Measurements from ENCODE around the gene IRS1.
"Not testable (repeated sequence)": the region's sequence is repeated elsewhere in the genome, so short reads cannot be mapped to it uniquely, and the experiment has no call there.

The IRS1 gene

DNA sequence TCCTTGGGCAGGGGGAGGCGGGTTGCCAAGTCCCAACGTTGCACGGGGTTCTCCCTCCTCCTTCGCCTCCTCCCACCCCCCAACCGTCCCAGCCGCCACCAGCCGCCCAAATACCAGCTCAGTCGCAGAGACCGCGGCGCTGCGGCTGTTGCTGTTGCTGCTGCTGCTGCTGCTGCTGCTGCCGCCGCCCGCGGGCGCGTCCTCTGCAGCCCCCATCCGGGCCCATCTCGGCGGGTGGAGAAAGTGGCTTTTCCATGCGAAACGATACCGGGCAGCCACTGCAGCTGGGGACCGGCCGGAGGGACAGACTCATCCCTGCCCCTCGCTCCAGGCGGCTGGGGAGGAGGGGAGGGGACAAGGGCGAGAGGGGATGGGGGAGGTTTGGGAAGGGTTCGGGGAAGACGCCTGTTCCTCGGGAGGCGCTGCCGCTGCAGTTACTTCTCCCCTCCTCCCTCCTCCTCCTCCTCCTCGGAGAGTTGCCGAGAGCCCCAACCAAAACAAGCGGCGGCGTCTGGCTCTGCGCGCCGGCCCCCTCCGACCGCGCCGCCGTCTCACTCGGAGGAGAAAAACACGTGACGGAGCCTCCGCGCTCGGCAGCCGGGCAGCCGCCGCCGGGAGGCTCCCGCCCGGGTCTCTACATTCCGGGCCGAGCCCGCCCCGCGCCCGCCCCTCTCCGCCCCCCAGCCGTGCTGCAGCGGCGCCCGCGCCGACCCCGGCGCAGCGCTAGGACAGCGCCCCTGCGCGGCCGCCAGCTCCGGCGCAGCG, at the start of gene IRS1:
TSS of gene IRS1 (minus strand) at position 610 of the 765 bp plus-strand sequence. CDS start 1,082 bp downstream, outside the sequence.
- peak; percentile 27 to 37 for DNase-seq (ENCODE audit: low read depth in 1 of 2, low spot score in 1 of 2)

DNA sequence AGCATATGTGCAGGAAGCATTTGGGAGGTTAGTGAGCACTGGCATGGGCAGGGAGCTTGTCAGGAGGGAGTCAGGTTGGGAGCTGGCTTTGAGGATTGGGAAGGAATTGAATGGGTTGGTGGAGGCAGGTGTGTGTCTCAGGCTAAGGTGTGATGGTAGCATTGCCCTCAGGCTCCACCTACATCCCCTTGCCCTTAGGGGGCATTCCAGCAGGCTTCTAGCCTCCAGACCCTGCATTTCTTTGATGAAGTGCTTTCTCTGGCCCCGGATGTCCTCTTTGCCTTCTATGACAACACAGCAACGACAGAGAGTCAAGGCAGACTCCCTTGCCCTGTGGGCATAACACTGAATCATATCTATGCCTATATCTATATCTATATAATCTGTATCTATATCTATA, 49.7 kb upstream of the IRS1 start:
- no peak for DNase-seq (ENCODE audit: low read depth in 1 of 2, low spot score in 1 of 2)

DNA sequence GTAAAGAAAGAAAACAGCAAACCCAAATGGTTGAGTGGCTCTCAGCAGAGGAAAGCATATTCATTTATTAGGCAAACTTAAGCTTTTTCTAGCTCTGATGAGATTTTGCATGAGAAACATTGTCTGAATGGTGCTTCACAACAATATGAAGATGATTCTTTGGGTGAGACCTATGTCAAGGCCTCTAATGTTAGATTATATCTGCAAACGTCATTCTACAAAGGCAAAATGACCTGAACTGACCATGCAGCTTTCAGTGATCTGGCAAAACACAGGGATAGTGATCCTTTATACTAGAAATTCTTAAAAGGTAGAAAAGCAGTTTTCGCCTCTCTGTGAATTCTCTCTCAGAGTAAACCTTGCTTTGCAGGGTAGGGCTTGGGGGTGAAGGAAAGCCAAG, 47.9 kb upstream of the IRS1 start:
- DNase-seq (ENCODE audit: low read depth in 1 of 2, low spot score in 1 of 2): no peak

GRCh38 chr2:226847090-226847489, 47.5 kb upstream of the IRS1 start:
- DNase-seq (ENCODE audit: low read depth in 1 of 2, low spot score in 1 of 2): no peak

DNA sequence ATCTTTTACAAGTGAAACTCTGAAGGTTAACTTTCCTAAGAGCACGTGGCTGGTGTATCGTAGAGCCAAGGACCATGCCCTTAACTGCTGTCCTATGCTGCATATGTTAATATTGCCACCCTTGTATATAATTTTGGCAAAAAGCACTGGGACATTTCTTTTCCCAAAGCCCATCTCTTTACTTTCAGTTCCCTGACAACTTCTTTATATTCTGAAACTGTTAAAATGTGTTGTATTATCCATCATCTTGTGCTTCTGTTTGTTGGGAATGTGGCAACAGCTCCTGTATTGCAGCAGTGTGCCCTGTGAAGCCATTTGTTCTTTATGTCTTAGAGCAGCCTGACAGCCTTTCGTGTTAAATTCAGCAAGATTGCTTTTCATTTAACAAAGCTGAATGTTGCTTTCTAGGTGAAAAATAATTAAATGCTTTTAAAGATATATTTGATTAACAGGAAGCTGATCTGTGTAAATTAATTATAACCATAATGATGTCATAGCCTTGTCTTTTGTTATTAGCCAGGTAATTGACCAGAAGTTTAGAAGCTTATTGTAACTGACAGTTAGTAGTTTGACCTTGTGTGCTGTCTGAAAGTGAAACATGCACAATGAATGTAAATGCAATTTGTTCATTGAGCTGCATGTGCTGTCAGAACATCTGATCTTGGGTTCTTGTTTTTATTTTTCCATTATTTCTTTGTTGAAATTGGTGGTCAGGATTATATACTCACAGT, 45.9 kb upstream of the IRS1 start:
- DNase-seq (ENCODE audit: low read depth in 1 of 2, low spot score in 1 of 2): no peak

DNA sequence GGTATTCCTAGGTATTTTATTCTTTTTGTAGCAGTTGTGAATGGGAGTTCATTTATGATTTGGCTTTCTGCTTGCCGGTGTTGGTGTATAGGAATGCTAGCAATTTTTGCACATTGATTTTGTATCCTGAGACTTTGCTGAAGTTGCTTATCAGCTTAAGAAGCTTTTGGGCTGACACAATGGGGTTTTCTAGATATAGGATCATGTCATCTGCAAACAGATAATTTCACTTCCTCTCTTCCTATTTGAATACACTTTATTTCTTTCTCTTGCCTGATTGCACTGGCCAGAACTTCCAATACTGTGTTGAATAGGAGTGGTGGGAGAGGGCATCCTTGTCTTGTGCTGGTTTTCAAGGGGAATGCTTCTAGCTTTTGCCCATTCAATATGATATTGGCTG, 43.4 kb upstream of the IRS1 start:
- not testable (repeated sequence) for DNase-seq (ENCODE audit: low read depth in 1 of 2, low spot score in 1 of 2)

DNA sequence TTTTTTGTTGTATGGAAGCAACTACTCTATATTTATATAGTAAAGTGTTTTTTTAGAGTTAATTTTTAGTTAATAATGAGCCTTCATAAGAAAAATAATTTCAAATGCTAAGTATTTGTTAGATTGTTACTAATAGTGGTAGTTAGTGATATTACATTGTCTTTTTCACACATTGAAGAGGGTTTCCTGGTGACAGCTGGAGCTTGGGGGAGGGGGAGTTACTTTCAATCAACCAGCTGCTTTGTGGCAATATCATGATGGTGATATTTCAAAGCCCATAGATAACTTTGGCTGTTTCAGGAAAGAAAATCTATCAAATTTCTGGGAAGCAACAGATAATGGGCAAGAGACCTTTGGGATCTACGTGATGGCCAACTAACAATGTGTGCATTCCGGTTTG, 40.3 kb upstream of the IRS1 start:
- DNase-seq (ENCODE audit: low read depth in 1 of 2, low spot score in 1 of 2): no peak

GRCh38 chr2:226839161-226839560, 39.5 kb upstream of the IRS1 start:
- no peak for DNase-seq (ENCODE audit: low read depth in 1 of 2, low spot score in 1 of 2)

- no peak for DNase-seq (ENCODE audit: low read depth in 1 of 2, low spot score in 1 of 2)
Observed at GRCh38 chr2:226838722-226839121, 39.1 kb upstream of the IRS1 start.

DNA sequence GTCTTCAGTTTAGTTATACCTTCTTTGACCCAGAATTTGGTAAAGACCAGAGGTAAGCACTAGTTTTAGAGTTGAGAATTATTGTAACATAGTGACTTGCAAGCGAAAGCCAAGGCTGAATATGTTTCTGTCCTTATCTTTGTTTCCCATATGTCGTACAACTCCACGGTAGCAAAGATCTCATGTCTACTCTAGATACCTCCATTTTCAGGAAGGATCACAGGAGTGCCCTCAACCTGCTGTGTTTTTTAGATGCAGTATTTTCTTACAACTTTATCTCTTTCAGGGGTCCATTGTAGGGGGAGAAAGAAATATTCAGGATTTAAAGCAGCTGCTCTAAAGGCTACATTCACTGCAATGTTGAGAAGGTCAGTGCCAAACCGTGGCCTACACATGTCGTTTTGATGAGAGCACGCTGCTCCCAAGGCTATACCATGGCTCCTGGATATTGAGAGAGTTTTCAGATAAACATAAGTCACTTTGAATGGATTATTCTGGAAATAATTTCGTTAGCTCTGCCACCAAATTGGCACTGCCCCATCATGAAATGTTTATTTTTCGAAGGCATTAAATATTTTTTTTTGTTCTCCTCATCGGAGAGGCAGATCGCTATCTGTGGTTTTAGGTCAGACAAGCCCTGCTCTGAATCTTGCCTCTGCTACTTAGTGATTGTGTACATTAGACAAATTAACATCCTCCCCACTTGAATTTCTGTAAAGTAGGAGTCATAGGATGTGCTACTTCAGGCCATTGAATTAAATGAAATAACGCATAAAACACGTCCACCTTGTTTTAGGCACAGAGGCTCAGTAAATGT, 38.4 kb upstream of the IRS1 start:
- no peak for DNase-seq (ENCODE audit: low read depth in 1 of 2, low spot score in 1 of 2)

DNA sequence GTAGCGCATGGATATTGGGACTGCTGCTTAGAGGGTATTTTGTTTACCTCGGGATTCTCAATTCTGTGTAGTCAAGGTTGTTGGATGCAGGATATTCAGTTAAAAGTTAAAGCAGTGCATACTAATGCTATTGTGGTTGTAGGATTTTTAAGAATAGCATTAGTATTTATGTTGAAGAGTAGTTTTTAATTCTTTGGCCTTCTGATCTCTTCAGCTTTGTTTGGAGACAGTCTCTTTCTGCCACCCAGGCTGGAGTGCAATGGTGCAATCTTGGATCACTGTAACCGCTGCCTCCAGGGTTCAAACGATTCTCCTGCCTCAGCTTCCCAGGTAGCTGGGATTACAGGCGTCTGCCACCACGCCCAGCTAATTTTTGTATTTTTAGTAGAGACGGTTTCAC, 37.7 kb upstream of the IRS1 start:
- DNase-seq (ENCODE audit: low read depth in 1 of 2, low spot score in 1 of 2): no peak

DNA sequence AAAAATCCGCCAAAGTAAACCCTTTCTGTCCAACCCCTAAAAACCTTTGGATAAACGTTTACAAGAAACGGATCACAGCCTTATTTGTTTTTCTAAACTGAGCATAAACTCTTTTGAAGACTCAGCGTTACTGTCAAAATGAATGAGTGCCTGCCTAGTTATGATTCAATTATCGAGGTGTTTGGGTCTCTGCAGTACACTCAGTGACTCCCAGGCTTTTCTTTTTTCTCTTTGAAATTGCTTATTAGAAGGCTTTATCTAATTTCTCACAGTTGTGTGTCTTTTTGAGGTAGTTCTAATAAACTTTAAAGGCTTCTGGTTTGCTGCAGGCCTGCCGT, 36.9 kb upstream of the IRS1 start:
- DNase-seq (ENCODE audit: low read depth in 1 of 2, low spot score in 1 of 2): no peak

- peak; percentile 85 to 92 for DNase-seq (ENCODE audit: low read depth in 1 of 2, low spot score in 1 of 2)
Observed at GRCh38 chr2:226835796-226836547, 36.4 kb upstream of the IRS1 start, which contains the start of gene RHBDD1. Gene RHBDD1 (plus strand): TSS chr2:226836054. CDS start chr2:226864694, 28,640 bp downstream.

DNA sequence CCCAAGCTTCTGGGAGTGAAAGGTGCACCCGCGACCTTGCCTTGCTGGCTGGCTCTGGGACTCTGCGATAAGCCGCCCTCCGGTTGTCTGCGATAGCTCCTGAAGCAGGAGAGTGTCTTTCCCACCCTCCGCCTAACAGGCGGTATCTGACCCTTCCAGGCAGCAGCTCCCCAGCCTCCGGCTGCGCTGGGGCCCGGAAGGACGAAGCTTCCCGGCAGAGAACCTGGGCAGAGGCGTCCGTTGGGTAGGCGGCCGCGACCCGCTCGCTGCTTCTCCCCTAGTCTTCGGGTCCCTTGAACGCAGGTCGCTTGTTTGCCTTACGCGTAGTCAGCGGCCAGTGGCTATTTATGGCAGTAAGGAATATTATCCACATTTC, 35.8 kb upstream of the IRS1 start:
- DNase-seq (ENCODE audit: low read depth in 1 of 2, low spot score in 1 of 2): peak in 1 of 2 donors; percentile 37

- not testable (repeated sequence) for DNase-seq (ENCODE audit: low read depth in 1 of 2, low spot score in 1 of 2)
Observed at GRCh38 chr2:226834880-226835279, 35.3 kb upstream of the IRS1 start.

- DNase-seq (ENCODE audit: low read depth in 1 of 2, low spot score in 1 of 2): no peak
Observed at GRCh38 chr2:226832061-226832460, 32.4 kb upstream of the IRS1 start.

DNA sequence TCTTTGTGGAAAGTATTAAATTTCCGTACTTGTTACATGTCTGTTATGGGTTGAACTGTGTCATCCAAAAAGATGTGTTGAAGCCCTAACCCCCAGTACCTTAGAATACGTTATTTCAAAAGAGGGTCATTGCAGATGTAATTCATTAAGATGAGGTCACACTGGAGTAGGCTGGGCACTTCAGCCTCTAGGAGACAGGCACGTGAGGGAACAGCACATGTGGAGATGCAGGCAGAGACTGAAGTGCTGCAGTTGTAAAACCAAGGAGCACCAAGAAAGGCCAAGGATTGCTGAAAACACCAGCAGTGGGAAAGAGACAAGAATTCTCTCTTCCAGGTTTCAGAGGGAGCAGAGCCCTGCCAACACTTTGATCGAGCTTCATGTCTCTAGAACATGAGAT, 31.6 kb upstream of the IRS1 start:
- DNase-seq (ENCODE audit: low read depth in 1 of 2, low spot score in 1 of 2): no peak

- DNase-seq (ENCODE audit: low read depth in 1 of 2, low spot score in 1 of 2): no peak
Observed at GRCh38 chr2:226829721-226830631, 30.4 kb upstream of the IRS1 start.

DNA sequence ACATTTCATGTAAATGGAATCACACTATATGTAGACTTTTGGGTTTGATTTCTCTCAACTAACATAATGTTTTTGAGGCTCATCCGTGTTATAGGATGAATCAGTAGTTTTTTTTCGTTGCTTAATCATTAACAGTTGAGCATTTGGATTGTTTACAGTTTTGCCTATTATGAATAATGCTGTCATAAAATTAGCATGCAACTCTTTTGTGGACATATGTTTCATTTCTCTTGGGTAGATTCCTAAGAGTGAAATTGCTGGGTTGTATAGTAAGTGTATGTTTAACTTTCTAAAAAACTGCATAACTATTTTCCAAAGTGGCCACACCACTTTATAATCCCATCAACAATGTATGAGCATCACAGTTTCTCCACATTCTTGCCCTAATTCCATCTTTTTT, 28.6 kb upstream of the IRS1 start:
- no peak for DNase-seq (ENCODE audit: low read depth in 1 of 2, low spot score in 1 of 2)

GRCh38 chr2:226825056-226825455, 25.4 kb upstream of the IRS1 start:
- no peak for DNase-seq (ENCODE audit: low read depth in 1 of 2, low spot score in 1 of 2)
